Measurements from ENCODE around the gene ZFP1.

- TF ChIP-seq POLR2A (IDR thresholded peaks at IDR 0.05) (no peak), CTCF (IDR thresholded peaks at IDR 0.05) (no peak), POLR2AphosphoS5 (IDR thresholded peaks at IDR 0.05) (peak in 3 of 4 donors; percentile 37 to 42 (median 40)), EP300 (IDR thresholded peaks at IDR 0.05) (no peak)
Observed at GRCh38 chr16:75109732-75110243, 38.5 kb upstream of the ZFP1 start.
